MV-4-11 (cell line): Measurements from ENCODE around the gene ARMC3.
"Not testable (repeated sequence)": the region's sequence is repeated elsewhere in the genome, so short reads cannot be mapped to it uniquely, and the experiment has no call there.

ENCODE experiments used
- DNase-seq: peaks from one replicate; lab custom pipeline; 2025; lab: John Stamatoyannopoulos, UW

The ARMC3 gene

GRCh38 chr10:23047201-23048050, 119.6 kb downstream of the ARMC3 start:
- no peak for DNase-seq

- no peak for DNase-seq
Measured at GRCh38 chr10:23048191-23048590, 120.3 kb downstream of the ARMC3 start.

GRCh38 chr10:23051278-23051677, 123.4 kb downstream of the ARMC3 start:
- DNase-seq, result no peak

- no peak for DNase-seq
Measured at GRCh38 chr10:23051855-23052331, 124.0 kb downstream of the ARMC3 start.

GRCh38 chr10:23053036-23053435, 125.2 kb downstream of the ARMC3 start:
- no peak for DNase-seq

- peak; percentile 34 for DNase-seq
Measured at GRCh38 chr10:23055424-23056185, 127.8 kb downstream of the ARMC3 start.

- DNase-seq, result no peak
Measured at GRCh38 chr10:23056186-23056579, 128.3 kb downstream of the ARMC3 start.

- no peak for DNase-seq
Measured at GRCh38 chr10:23058366-23058765, 130.5 kb downstream of the ARMC3 start.

- no peak for DNase-seq
Measured at GRCh38 chr10:23060918-23061317, 133.1 kb downstream of the ARMC3 start.

- no peak for DNase-seq
Measured at GRCh38 chr10:23063045-23063972, 135.5 kb downstream of the ARMC3 start.

- DNase-seq, result no peak
Measured at GRCh38 chr10:23063973-23064812, 136.3 kb downstream of the ARMC3 start.

GRCh38 chr10:23064813-23065114, 136.9 kb downstream of the ARMC3 start:
- DNase-seq, result not testable (repeated sequence)

- no peak for DNase-seq
Measured at GRCh38 chr10:23065181-23065948, 137.5 kb downstream of the ARMC3 start.

- no peak for DNase-seq
Measured at GRCh38 chr10:23067337-23067736, 139.5 kb downstream of the ARMC3 start.

GRCh38 chr10:23067939-23068775, 140.3 kb downstream of the ARMC3 start:
- peak; percentile 51 for DNase-seq

- DNase-seq, result no peak
Measured at GRCh38 chr10:23069019-23069815, 141.4 kb downstream of the ARMC3 start.

- DNase-seq, result not testable (repeated sequence)
Measured at GRCh38 chr10:23070092-23070912, 142.4 kb downstream of the ARMC3 start.

GRCh38 chr10:23070913-23071218, 143.0 kb downstream of the ARMC3 start:
- DNase-seq, result no peak
